ENCODE measurements around the gene DIP2C.

The DIP2C gene

DNA sequence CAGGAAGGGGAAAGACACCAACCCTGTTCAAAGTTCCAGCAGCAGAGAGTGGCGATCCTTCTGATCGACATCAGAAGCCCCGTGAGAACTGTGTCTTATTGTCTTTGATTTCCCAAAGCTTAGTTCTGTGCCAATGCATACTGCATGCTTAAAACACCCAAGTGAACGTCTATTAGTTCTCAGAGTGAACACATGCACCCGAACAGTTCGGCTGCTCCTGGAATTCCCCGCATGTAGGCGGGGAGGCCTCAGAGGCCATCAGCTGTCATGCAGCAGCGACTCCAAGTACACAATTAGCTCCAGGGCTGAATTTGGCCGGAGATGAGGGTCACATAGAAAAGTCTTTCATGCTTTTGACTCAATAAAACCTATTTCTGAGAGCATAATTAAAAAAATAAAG, 277.4 kb downstream of the DIP2C start:
- Histone ChIP-seq H3K4ac (ENCODE audit: low read depth, low read length) (no peak overlapping the region), H3K4me3 (ENCODE audit: low read length) (no peak overlapping the region), H3K27me3 (ENCODE audit: insufficient read depth, low read length, poor library complexity) (no peaks in the 10 kb centered on the region), H3K56ac (ENCODE audit: low read length) (no peak overlapping the region), H3K23ac (ENCODE audit: low read length) (no peak overlapping the region), H3K79me2 (ENCODE audit: control insufficient read depth, insufficient read depth, low read length) (no peaks in the 10 kb centered on the region), H2BK120ac (ENCODE audit: low read depth, low read length) (no peak overlapping the region), H4K5ac (ENCODE audit: low read length) (no peak overlapping the region), H3K9ac (ENCODE audit: low read length) (no peak overlapping the region), H3K79me1 (ENCODE audit: low read length) (no peaks in the 10 kb centered on the region), H3K4me1 (ENCODE audit: control insufficient read depth, low read depth, low read length) (peaks cover 8% of the 10 kb centered on the region), H2BK5ac (ENCODE audit: low read length) (no peak overlapping the region), H2AK5ac (ENCODE audit: low read length) (no peak overlapping the region), H3K4me2 (ENCODE audit: low read length) (no peak overlapping the region), H2BK15ac (replicated peaks; ENCODE audit: low read depth) (no peak overlapping the region), H3K36me3 (ENCODE audit: control insufficient read depth, insufficient read depth, low read length) (no peaks in the 10 kb centered on the region), H3K27ac (ENCODE audit: low read depth, low read length) (no peak overlapping the region), H4K8ac (ENCODE audit: low read depth, low read length) (no peak overlapping the region), H3K18ac (ENCODE audit: low read length) (no peak overlapping the region)
- DNase-seq = no peak
- WGBS (ENCODE audit: extremely low coverage, insufficient coverage, low lambda C conversion rate) = no CpG with 5 or more reads among the region's 10 CpGs

DNA sequence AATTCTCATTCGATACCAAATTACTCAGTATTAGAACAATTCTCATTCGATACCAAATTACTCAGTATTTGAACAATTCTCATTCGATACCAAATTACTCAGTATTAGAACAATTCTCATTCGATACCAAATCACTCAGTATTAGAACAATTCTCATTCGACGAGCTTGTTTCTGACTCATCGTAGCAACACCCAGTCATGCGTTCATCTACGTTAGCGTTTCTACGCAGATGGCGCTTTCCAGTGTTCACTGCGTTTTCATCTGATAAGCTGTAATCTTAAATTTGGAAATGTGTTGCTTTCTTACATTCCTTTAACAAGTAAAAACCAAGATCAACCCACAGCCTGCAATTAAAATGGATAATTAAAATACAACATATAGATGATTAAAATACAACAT, 277.9 kb downstream of the DIP2C start:
- Histone ChIP-seq H3K36me3 (ENCODE audit: control insufficient read depth, insufficient read depth, low read length) (no peaks in the 10 kb centered on the region), H3K79me1 (ENCODE audit: low read length) (no peaks in the 10 kb centered on the region), H4K5ac (ENCODE audit: low read length) (no peak overlapping the region), H3K18ac (ENCODE audit: low read length) (no peak overlapping the region), H3K4ac (ENCODE audit: low read depth, low read length) (no peak overlapping the region), H3K27me3 (ENCODE audit: insufficient read depth, low read length, poor library complexity) (no peaks in the 10 kb centered on the region), H3K9ac (ENCODE audit: low read length) (no peak overlapping the region), H2BK5ac (ENCODE audit: low read length) (no peak overlapping the region), H3K4me1 (ENCODE audit: control insufficient read depth, low read depth, low read length) (peaks cover 8% of the 10 kb centered on the region), H4K8ac (ENCODE audit: low read depth, low read length) (no peak overlapping the region), H2BK15ac (replicated peaks; ENCODE audit: low read depth) (no peak overlapping the region), H2AK5ac (ENCODE audit: low read length) (no peak overlapping the region), H3K56ac (ENCODE audit: low read length) (no peak overlapping the region), H3K4me3 (ENCODE audit: low read length) (no peak overlapping the region), H3K4me2 (ENCODE audit: low read length) (no peak overlapping the region), H3K27ac (ENCODE audit: low read depth, low read length) (no peak overlapping the region), H3K23ac (ENCODE audit: low read length) (no peak overlapping the region), H3K79me2 (ENCODE audit: control insufficient read depth, insufficient read depth, low read length) (no peaks in the 10 kb centered on the region), H2BK120ac (ENCODE audit: low read depth, low read length) (no peak overlapping the region)
- DNase-seq = no peak
- no CpG with 5 or more reads among the region's 13 CpGs for WGBS (ENCODE audit: extremely low coverage, insufficient coverage, low lambda C conversion rate)

DNA sequence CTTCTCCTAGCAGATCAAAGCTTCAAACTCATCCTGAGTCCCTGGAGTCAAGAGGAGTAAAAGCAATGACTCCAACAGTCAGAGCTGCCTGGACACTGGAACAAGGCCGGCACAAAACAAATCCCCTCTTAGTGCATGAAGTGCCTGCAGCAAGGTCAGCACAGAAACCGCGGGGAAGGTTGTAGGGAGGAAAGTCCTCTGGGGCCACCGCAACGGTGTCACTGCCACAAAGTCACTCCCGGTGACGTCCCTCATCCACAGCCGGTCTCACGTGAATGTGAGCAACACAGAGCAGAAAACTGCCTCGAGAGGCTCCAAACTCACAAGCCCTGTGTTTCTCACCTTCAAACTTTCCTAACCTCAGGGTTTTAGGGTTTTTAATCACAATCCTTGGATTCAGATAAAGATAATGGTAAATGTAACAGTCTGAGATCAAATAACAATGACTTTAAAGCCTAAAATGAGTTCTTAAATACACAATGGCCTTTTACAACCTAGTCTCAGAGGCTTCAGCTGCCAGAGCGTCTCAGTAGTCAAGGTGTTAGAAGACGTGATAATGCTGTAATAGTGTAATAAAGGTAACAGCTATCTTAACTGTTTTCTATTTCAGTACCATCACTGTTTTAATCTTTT, 279.9 kb downstream of the DIP2C start:
- Histone ChIP-seq H3K79me2 (ENCODE audit: control insufficient read depth, insufficient read depth, low read length) (no peaks in the 10 kb centered on the region), H2BK15ac (replicated peaks; ENCODE audit: low read depth) (no peak overlapping the region), H4K8ac (ENCODE audit: low read depth, low read length) (no peak overlapping the region), H3K4me2 (ENCODE audit: low read length) (no peak overlapping the region), H2AK5ac (ENCODE audit: low read length) (no peak overlapping the region), H2BK120ac (ENCODE audit: low read depth, low read length) (no peak overlapping the region), H3K4me3 (ENCODE audit: low read length) (no peak overlapping the region), H3K27ac (ENCODE audit: low read depth, low read length) (no peak overlapping the region), H3K27me3 (ENCODE audit: insufficient read depth, low read length, poor library complexity) (no peaks in the 10 kb centered on the region), H3K79me1 (ENCODE audit: low read length) (no peaks in the 10 kb centered on the region), H3K4me1 (ENCODE audit: control insufficient read depth, low read depth, low read length) (peaks cover 8% of the 10 kb centered on the region), H3K56ac (ENCODE audit: low read length) (no peak overlapping the region), H3K36me3 (ENCODE audit: control insufficient read depth, insufficient read depth, low read length) (no peaks in the 10 kb centered on the region), H3K4ac (ENCODE audit: low read depth, low read length) (no peak overlapping the region), H4K5ac (ENCODE audit: low read length) (no peak overlapping the region), H3K23ac (ENCODE audit: low read length) (no peak overlapping the region), H3K18ac (ENCODE audit: low read length) (no peak overlapping the region), H3K9ac (ENCODE audit: low read length) (no peak overlapping the region), H2BK5ac (ENCODE audit: low read length) (no peak overlapping the region)
- WGBS (ENCODE audit: extremely low coverage, insufficient coverage, low lambda C conversion rate) = no CpG with 5 or more reads among the region's 12 CpGs
- DNase-seq = peak; percentile 68

DNA sequence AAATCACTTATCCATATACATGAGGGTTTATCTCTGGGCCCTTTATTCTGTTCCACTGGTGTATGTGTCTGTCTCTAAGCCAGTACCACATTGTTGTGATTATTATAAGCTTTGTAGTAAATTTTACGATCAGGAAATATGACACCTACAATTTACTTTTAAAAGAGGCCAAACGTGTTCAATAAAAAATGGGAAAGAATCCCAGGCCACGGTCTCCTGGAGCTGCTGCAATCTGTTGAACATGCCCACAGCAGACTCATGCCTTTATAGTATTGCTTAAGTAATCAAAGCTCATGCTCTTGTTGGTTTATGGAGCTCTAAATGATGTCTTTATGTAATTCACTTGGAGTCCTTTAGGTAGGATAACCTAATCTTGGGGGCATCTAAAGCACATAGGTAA, 281.2 kb downstream of the DIP2C start:
- H3K36me3 ChIP-seq (ENCODE audit: control insufficient read depth, insufficient read depth, low read length) = no peaks in the 10 kb centered on the region

DNA sequence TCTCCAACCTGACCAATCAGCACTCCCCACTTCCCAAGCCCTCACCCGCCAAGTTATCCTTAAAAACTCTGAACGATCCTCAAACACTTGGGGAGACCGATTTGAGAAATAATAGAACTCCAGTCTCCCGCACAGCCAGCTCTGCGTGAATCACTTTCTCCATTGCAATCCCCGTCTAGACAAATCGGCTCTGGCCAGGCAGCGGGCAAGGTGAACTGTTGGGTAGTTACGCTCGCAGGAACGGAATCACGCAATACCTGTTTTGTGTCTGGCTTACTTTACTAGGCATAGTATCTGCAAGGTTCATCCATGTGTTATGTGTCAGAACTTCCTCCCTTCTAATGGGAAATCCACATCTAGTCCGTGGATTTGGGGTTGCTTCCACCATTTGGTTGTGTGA, 282.5 kb downstream of the DIP2C start:
- Histone ChIP-seq H3K23ac (ENCODE audit: low read length) (no peak overlapping the region), H3K79me1 (ENCODE audit: low read length) (no peaks in the 10 kb centered on the region), H3K27ac (ENCODE audit: low read depth, low read length) (no peak overlapping the region), H2BK15ac (replicated peaks; ENCODE audit: low read depth) (no peak overlapping the region), H4K5ac (ENCODE audit: low read length) (no peak overlapping the region), H3K56ac (ENCODE audit: low read length) (no peak overlapping the region), H2BK5ac (ENCODE audit: low read length) (no peak overlapping the region), H3K9ac (ENCODE audit: low read length) (no peak overlapping the region), H3K4me3 (ENCODE audit: low read length) (no peak overlapping the region), H4K8ac (ENCODE audit: low read depth, low read length) (no peak overlapping the region), H3K4me1 (ENCODE audit: control insufficient read depth, low read depth, low read length) (peaks cover 8% of the 10 kb centered on the region), H3K79me2 (ENCODE audit: control insufficient read depth, insufficient read depth, low read length) (no peaks in the 10 kb centered on the region), H3K27me3 (ENCODE audit: insufficient read depth, low read length, poor library complexity) (no peaks in the 10 kb centered on the region), H3K36me3 (ENCODE audit: control insufficient read depth, insufficient read depth, low read length) (no peaks in the 10 kb centered on the region), H2AK5ac (ENCODE audit: low read length) (no peak overlapping the region), H3K18ac (ENCODE audit: low read length) (no peak overlapping the region), H3K4ac (ENCODE audit: low read depth, low read length) (no peak overlapping the region), H3K4me2 (ENCODE audit: low read length) (no peak overlapping the region), H2BK120ac (ENCODE audit: low read depth, low read length) (no peak overlapping the region)
- WGBS (ENCODE audit: extremely low coverage, insufficient coverage, low lambda C conversion rate) = no CpG with 5 or more reads among the region's 13 CpGs
- DNase-seq = no peak

More for the DNA sequence above, 281.2 kb downstream of the DIP2C start:
- no peak overlapping the region for H3K9ac ChIP-seq (ENCODE audit: low read length)
- H2BK15ac ChIP-seq (replicated peaks; ENCODE audit: low read depth) = no peak overlapping the region
- DNase-seq = no peak
- H2BK120ac ChIP-seq (ENCODE audit: low read depth, low read length) = no peak overlapping the region
- H2BK5ac ChIP-seq (ENCODE audit: low read length) = no peak overlapping the region
- H3K4ac ChIP-seq (ENCODE audit: low read depth, low read length) = no peak overlapping the region
- H3K27me3 ChIP-seq (ENCODE audit: insufficient read depth, low read length, poor library complexity) = no peaks in the 10 kb centered on the region
- no peak overlapping the region for H3K4me2 ChIP-seq (ENCODE audit: low read length)
- no peaks in the 10 kb centered on the region for H3K79me2 ChIP-seq (ENCODE audit: control insufficient read depth, insufficient read depth, low read length)
- no peak overlapping the region for H3K27ac ChIP-seq (ENCODE audit: low read depth, low read length)
- H3K56ac ChIP-seq (ENCODE audit: low read length) = no peak overlapping the region
- H3K4me1 ChIP-seq (ENCODE audit: control insufficient read depth, low read depth, low read length) = peaks cover 8% of the 10 kb centered on the region
- no peak overlapping the region for H3K4me3 ChIP-seq (ENCODE audit: low read length)
- no peak overlapping the region for H4K5ac ChIP-seq (ENCODE audit: low read length)
- H3K79me1 ChIP-seq (ENCODE audit: low read length) = no peaks in the 10 kb centered on the region
- no peak overlapping the region for H4K8ac ChIP-seq (ENCODE audit: low read depth, low read length)
- H3K23ac ChIP-seq (ENCODE audit: low read length) = no peak overlapping the region
- H3K18ac ChIP-seq (ENCODE audit: low read length) = no peak overlapping the region
- WGBS (ENCODE audit: extremely low coverage, insufficient coverage, low lambda C conversion rate) = no CpG with 5 or more reads among the region's 3 CpGs
- no peak overlapping the region for H2AK5ac ChIP-seq (ENCODE audit: low read length)

DNA sequence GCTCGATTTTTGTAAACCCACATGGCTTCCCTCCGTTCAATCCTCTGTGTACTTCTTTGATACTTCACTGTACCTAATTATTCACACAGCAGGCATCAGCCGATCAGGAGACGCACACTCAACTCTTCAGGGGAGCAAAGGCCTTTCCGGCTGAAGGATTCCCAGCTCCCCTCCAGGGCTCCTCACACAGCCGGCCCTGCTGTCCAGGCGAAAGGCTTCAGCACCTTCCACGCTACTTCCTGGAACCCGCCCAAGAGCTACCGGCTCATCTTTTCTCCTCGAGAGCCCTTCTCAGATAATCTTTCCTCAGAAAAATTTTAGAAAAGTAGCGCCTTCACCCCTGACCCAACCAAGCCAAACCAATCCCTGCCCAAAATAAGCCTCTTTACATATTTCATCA, 283.8 kb downstream of the DIP2C start:
- WGBS (ENCODE audit: extremely low coverage, insufficient coverage, low lambda C conversion rate) = no CpG with 5 or more reads among the region's 12 CpGs
- no peak overlapping the region for H3K27ac ChIP-seq (ENCODE audit: low read depth, low read length)

More for the DNA sequence above, 283.8 kb downstream of the DIP2C start:
- H2AK5ac ChIP-seq (ENCODE audit: low read length) = no peak overlapping the region
- H4K5ac ChIP-seq (ENCODE audit: low read length) = no peak overlapping the region
- no peaks in the 10 kb centered on the region for H3K36me3 ChIP-seq (ENCODE audit: control insufficient read depth, insufficient read depth, low read length)
- no peak overlapping the region for H4K8ac ChIP-seq (ENCODE audit: low read depth, low read length)
- no peak overlapping the region for H3K56ac ChIP-seq (ENCODE audit: low read length)
- H3K4me3 ChIP-seq (ENCODE audit: low read length) = no peak overlapping the region
- H2BK5ac ChIP-seq (ENCODE audit: low read length) = no peak overlapping the region
- no peaks in the 10 kb centered on the region for H3K79me2 ChIP-seq (ENCODE audit: control insufficient read depth, insufficient read depth, low read length)
- H3K4ac ChIP-seq (ENCODE audit: low read depth, low read length) = no peak overlapping the region
- H3K27me3 ChIP-seq (ENCODE audit: insufficient read depth, low read length, poor library complexity) = no peaks in the 10 kb centered on the region
- peaks cover 4% of the 10 kb centered on the region for H3K4me1 ChIP-seq (ENCODE audit: control insufficient read depth, low read depth, low read length)
- no peak overlapping the region for H2BK15ac ChIP-seq (replicated peaks; ENCODE audit: low read depth)
- H3K18ac ChIP-seq (ENCODE audit: low read length) = no peak overlapping the region
- no peak overlapping the region for H3K4me2 ChIP-seq (ENCODE audit: low read length)
- no peak for DNase-seq
- H3K23ac ChIP-seq (ENCODE audit: low read length) = no peak overlapping the region
- H3K79me1 ChIP-seq (ENCODE audit: low read length) = no peaks in the 10 kb centered on the region
- H2BK120ac ChIP-seq (ENCODE audit: low read depth, low read length) = no peak overlapping the region
- H3K9ac ChIP-seq (ENCODE audit: low read length) = no peak overlapping the region
